Ovary (tissue), 3 donors: ENCODE measurements around the gene TSPYL4.

ENCODE experiments used
- EP300 ChIP-seq: sonication (generic); formaldehyde crosslinking; IDR thresholded peaks from one replicate; pipeline ENCODE4 v1.6.1; 2017; ENCODE audit warnings: antibody characterized with exemption
- POLR2A ChIP-seq: fragments of 450-650 bp; IDR thresholded peaks from one replicate; pipeline ENCODE4 v1.6.1; 2017; ENCODE audit warnings: antibody characterized with exemption, mild to moderate bottlenecking, moderate library complexity
- TF ChIP-seq, protein P1 (sequence below), 3 donors: fragments of 450-650 bp in 2 of 3; fragments of 200-600 bp in 1 of 3; IDR thresholded peaks; one replicate each; pipeline versions ENCODE4 v1.5.1 to v1.8.0; 2016 to 2022; ENCODE audit warnings: antibody characterized with exemption in 3 of 3, mild to moderate bottlenecking in 1 of 3
- donor health status: DM: no; HTN: no; CAD: no.

DNA sequence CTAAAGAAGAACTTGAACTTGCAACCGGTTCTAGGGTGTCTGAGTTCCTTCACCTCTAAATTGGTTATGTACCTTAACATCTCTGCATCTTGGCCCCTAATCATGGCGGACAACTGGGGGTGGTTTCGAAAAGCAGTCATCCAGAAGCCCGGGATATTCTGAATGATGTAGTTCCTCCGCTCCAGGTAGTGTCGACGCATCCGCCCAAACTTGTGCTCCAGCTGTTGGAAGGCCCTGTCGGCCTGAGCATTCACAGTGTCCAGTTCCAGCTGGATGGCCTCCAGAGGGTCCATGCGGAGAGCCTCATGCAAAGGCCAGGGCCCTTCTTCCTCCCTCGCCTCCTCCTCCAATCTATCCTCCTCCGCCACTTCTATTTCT is 25.0 kb upstream of the TSPYL4 start:
- TF ChIP-seq, protein P1, sequence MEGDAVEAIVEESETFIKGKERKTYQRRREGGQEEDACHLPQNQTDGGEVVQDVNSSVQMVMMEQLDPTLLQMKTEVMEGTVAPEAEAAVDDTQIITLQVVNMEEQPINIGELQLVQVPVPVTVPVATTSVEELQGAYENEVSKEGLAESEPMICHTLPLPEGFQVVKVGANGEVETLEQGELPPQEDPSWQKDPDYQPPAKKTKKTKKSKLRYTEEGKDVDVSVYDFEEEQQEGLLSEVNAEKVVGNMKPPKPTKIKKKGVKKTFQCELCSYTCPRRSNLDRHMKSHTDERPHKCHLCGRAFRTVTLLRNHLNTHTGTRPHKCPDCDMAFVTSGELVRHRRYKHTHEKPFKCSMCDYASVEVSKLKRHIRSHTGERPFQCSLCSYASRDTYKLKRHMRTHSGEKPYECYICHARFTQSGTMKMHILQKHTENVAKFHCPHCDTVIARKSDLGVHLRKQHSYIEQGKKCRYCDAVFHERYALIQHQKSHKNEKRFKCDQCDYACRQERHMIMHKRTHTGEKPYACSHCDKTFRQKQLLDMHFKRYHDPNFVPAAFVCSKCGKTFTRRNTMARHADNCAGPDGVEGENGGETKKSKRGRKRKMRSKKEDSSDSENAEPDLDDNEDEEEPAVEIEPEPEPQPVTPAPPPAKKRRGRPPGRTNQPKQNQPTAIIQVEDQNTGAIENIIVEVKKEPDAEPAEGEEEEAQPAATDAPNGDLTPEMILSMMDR (IDR thresholded peaks at IDR 0.05): no peak
- no peak for TF ChIP-seq EP300
- TF ChIP-seq POLR2A: no peak
